ENCODE results near the gene CXXC4.

CXXC4 gene

DNA sequence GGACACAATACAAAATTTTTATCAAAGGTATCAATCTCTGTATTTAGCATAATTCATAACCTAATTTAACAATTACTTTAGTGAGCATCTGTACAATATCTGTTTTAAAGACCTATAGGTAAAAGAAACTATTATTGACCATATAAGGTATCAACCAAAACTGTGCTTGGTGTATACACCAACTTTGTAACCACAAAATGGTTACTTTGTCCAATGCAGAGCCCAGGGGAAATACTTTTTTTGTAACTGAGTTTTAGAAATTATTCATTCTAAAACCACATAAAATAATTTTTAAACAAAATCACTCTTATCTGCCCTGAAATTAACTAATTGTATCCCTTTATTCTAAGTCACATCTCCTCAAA is 5.0 kb downstream of the CXXC4 start:
- DNase-seq (ENCODE audit: low read depth in 2 of 2), result no peak

DNA sequence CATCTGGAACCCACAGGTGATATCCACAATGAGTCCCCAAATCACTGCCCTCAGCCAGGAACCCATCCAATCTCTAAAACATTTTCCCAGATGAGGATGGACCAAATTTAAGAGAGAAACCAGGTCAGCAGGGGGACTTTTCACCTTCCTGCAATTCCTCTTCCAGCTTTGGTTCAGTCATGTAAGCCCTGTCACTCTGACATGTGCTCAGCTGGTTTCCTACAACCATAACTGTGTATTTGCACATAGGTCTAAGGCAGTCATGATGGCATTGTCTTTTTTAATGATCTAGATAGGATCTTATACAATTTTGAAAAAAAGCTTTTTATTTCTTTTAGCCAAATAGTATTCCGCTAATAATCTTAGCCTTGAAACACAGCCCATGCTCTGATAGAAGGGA is 6.5 kb downstream of the CXXC4 start:
- no peak for DNase-seq (ENCODE audit: low read depth in 2 of 2)

- DNase-seq (ENCODE audit: low read depth in 2 of 2), result no peak
Observed at GRCh38 chr4:104486716-104487504, 7.8 kb downstream of the CXXC4 start.

GRCh38 chr4:104475652-104476051 is 19.0 kb downstream of the CXXC4 start:
- DNase-seq (ENCODE audit: low read depth in 2 of 2), result no peak

GRCh38 chr4:104472766-104473165 is 21.9 kb downstream of the CXXC4 start:
- no peak for DNase-seq (ENCODE audit: low read depth in 2 of 2)

- DNase-seq (ENCODE audit: low read depth in 2 of 2), result no peak
Observed at GRCh38 chr4:104470770-104471169, 23.9 kb downstream of the CXXC4 start.

DNA sequence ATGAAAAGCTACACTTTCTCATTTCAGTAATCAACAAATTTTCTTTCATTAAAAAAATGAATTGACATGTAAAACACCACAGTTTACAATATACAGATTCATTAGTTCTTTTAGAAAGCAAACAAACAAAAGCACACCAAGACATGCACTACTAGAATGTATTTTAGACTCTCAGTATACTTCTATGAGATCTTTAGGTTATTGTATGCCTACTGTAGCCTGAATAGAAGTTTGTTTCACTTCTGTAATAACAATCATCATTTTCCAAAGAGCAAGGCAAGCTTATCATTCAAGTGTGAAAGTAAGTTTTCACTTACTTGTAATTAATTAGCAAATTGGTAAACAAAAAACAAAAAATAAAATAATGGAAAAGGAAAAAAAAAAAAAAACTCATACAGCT is 24.9 kb downstream of the CXXC4 start:
- DNase-seq (ENCODE audit: low read depth in 2 of 2), result no peak

DNA sequence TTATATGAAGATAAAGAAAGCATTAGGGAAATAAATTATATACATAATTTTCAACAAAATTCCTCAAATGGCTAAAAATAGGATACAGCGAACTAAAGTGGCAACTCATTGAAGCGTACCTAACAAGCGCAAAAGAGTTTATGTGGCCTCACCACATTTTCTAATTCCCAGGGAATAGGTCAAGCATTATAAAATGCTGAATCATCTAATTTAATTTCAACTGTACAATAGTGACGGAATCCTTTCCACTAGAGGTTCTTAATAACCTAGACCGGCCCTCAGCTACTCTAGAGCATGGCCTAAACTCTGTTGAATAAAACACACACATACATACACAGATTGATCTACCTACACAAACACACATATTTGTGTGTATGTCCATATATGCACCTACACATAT is 29.1 kb downstream of the CXXC4 start:
- no peak for DNase-seq (ENCODE audit: low read depth in 2 of 2)

DNA sequence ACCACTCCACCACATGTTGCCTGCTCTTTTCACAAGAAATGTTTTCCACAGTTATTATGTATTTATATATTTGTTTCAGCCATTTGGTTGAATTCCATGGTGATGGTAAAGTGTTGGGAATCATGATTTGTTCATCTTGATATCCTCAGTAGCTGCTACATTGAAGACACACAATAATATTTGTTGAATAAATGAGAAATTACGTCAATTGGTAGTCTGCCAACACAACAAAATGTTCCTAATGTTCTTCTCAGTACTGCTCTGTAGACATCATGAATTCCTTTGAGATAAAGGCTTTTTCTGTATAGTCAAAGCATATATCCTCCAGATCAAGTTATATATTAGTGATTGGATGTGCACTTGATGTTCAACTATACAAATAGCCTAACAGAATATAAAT is 29.5 kb downstream of the CXXC4 start:
- DNase-seq (ENCODE audit: low read depth in 2 of 2), result no peak

- DNase-seq (ENCODE audit: low read depth in 2 of 2), result no peak
Observed at GRCh38 chr4:104462641-104463040, 32.1 kb downstream of the CXXC4 start.

DNA sequence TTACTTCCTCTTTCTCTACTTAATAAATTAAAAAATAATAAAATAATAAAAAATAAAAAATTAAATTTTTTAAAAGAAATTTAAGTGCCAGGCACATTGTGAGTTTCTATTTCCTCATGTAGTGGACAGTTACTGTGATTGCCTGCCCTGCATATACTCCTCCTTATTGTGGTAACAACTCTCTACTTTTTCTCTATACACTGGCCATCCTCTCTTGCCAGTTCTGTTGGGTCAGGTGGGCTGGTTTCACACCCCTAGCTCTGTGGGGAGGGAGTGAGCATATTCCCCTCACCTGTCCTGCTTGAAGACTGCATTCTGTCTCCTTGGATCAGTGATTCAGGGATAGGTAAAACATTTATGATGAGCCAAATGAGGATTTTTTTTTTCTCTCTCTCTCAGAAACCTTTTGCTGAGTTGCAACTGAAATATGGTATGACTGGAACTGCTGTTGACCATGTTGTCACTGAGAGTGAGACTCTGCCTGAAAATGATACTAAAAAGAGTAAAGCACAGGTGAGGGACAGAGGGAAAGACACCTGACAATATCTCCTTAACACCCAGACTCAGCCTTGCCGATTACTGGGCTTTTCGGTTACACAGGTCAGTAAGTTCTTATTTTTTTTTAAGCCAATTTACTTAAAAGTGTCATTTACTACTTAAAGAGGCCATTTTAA is 37.2 kb downstream of the CXXC4 start:
- DNase-seq (ENCODE audit: low read depth in 2 of 2), result no peak

GRCh38 chr4:104451573-104451972 is 43.1 kb downstream of the CXXC4 start:
- DNase-seq (ENCODE audit: low read depth in 2 of 2), result no peak

DNA sequence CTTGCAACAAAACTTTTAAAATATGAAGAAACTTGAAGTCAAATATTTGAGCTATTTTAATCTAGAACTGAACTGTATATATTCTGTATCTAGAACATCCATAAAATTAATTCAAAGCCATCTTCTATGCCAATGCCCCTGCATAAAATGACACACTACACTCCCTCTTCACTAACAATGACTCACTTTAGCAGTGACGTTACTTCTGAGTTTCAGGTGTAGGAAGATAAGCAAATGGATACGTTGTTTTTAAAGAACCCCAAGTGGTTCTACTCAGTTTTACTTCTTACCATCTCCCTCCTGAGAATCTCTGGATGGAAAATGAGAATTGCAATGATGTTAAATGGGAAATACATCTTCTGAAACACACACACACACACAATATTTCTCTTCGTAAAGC is 45.2 kb downstream of the CXXC4 start:
- DNase-seq (ENCODE audit: low read depth in 2 of 2), result no peak

DNA sequence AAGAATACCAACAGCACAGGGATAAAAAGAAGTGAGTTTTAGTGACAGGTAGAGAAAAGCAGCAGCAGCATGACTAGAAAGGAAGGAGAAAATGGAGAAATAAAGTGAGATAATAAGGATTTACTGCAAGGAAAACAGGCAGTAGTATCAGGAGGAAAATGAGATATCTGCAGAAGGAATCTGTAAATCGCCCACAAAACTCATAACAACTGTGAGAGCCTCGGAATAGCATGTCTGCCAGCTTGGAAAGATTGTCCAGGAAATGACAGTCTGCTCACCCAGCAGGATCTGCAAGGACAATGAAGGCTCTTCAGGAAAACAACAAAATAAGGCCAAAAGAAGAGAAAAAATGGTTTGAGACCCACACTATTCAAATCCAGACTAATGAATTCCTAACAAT is 47.4 kb downstream of the CXXC4 start:
- DNase-seq (ENCODE audit: low read depth in 2 of 2), result no peak

GRCh38 chr4:104446431-104447278 is 48.0 kb downstream of the CXXC4 start:
- no peak for DNase-seq (ENCODE audit: low read depth in 2 of 2)

- DNase-seq (ENCODE audit: low read depth in 2 of 2), result no peak
Observed at GRCh38 chr4:104444685-104445084, 50.0 kb downstream of the CXXC4 start.

GRCh38 chr4:104436542-104436941 is 58.2 kb downstream of the CXXC4 start:
- no peak for DNase-seq (ENCODE audit: low read depth in 2 of 2)

DNA sequence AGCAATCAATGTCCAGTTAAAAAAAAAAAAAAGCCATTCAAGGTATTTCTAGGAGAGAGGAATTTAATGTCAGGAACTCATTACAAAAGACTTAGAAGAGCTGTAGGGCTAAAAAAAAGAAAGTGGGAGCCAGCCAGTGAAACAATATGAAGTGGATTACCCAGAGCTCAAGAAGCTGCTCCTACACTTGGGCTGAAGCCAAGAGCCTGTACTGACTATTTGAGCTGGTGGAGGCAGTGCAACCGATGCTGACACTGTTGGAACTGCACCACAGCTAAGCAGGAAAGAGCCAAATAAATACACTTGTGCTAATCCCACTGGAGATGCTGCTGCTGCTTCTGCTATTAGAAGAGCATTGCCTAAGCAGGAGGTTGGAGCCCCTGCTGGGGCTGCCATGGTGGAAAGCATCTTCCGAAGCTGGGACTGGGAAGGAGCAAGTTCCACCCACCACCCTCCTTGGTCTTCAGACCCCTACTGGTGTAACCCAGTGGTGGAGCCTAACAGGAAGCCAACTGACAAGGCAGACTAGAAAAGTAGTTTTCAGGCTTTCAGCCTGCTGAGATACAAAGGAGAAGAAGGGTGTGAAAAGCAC is 65.4 kb downstream of the CXXC4 start:
- no peak for DNase-seq (ENCODE audit: low read depth in 2 of 2)

- DNase-seq (ENCODE audit: low read depth in 2 of 2), result no peak
Observed at GRCh38 chr4:104425948-104426347, 68.7 kb downstream of the CXXC4 start.

DNA sequence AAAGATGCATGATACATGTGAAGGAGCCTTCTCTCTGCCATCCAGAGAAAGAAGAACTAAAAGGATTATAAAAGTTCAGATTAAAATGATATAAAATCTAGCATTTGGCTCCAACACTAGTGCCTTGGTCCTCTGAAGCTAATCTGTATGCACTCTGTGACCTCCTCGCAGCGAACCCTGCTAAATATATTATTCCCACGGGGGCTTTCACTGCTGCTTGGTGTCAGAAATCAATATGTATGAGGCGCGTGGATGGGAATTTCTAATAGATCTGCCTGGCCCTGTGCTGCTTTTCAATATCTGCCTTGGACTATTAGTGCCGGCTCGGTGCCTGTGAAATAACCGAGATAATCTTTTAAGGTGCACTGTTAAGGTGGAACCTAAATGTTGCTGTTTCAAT is 69.7 kb downstream of the CXXC4 start:
- DNase-seq (ENCODE audit: low read depth in 2 of 2), result no peak

DNA sequence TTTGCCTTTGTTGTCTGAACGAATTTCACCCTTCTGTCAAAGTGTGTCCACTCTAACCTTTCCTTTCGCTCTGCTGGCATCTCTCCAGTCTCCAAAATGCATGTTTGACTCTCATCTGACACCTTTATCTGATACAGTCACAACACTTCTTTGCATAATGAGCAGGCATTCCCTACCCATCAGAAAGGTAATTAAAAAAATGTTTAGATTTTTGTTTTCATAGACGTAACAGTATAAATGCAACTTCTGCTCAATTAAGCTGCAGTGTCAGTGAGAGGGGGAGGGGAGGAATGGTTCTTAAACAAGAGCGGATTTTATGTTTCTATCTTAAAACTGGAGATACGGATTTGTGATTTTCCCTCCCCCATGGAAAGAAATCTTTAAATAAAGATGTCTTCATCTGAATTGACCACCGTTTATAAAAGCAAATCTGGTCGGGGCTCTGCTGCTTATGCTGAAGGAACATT is 70.2 kb downstream of the CXXC4 start:
- no peak for DNase-seq (ENCODE audit: low read depth in 2 of 2)

DNA sequence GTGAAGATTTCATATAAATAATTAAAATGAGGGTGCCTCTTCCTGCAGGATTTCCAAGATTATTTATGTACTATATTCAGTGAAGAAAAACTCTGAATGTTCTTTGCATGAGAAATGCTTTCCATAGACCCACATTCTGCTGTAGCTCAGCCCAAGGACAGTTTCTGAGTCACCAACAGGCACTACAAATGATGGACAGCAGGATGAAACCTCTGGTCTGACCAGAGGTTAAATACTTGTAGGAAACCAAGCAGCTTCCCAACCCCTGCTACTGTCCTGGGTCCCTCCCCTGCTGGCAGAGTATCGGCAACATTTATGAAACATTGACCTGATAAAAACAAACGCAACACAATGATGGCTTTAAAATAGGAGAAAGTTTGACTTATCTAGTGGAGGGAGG is 73.1 kb downstream of the CXXC4 start:
- DNase-seq (ENCODE audit: low read depth in 2 of 2), result no peak
